ENCODE results near the gene ADD2.
A peak's percentile ranks its signal among the peaks of the same experiment; 100 is the strongest.

ADD2 gene

GRCh38 chr2:70671092-70671675 lies 96.8 kb downstream of the ADD2 start:
- no peak for DNase-seq (ENCODE audit: low spot score)

GRCh38 chr2:70670626-70671025 lies 97.4 kb downstream of the ADD2 start:
- DNase-seq (ENCODE audit: low spot score) = no peak

GRCh38 chr2:70670202-70670601 lies 97.8 kb downstream of the ADD2 start:
- no peak for DNase-seq (ENCODE audit: low spot score)

- DNase-seq (ENCODE audit: low spot score) = no peak
These were observed 99.1 kb downstream of the ADD2 start for GRCh38 chr2:70668911-70669310.

GRCh38 chr2:70668432-70668831 lies 99.6 kb downstream of the ADD2 start:
- DNase-seq (ENCODE audit: low spot score) = no peak

- DNase-seq (ENCODE audit: low spot score) = no peak
These were observed 103.5 kb downstream of the ADD2 start for GRCh38 chr2:70664525-70664924.

GRCh38 chr2:70663411-70663810 lies 104.6 kb downstream of the ADD2 start:
- no peak for DNase-seq (ENCODE audit: low spot score)

- no peak for DNase-seq (ENCODE audit: low spot score)
These were observed 108.4 kb downstream of the ADD2 start for GRCh38 chr2:70659551-70659950.

- no peak for DNase-seq (ENCODE audit: low spot score)
These were observed 109.5 kb downstream of the ADD2 start for GRCh38 chr2:70658476-70658875.

GRCh38 chr2:70657246-70657645 lies 110.8 kb downstream of the ADD2 start:
- no peak for DNase-seq (ENCODE audit: low spot score)

- DNase-seq (ENCODE audit: low spot score) = no peak
These were observed 111.5 kb downstream of the ADD2 start for GRCh38 chr2:70656421-70657010.

- DNase-seq (ENCODE audit: low spot score) = no peak
These were observed 112.2 kb downstream of the ADD2 start for GRCh38 chr2:70655786-70656185.

- DNase-seq (ENCODE audit: low spot score) = peak; percentile 76
These were observed 112.8 kb downstream of the ADD2 start for GRCh38 chr2:70655211-70655610.

- no peak for DNase-seq (ENCODE audit: low spot score)
These were observed 116.3 kb downstream of the ADD2 start for GRCh38 chr2:70651727-70652126.

- no peak for DNase-seq (ENCODE audit: low spot score)
These were observed 117.0 kb downstream of the ADD2 start for GRCh38 chr2:70651014-70651413.

- no peak for DNase-seq (ENCODE audit: low spot score)
These were observed 119.0 kb downstream of the ADD2 start for GRCh38 chr2:70648961-70649360.

GRCh38 chr2:70647873-70648481 lies 120.0 kb downstream of the ADD2 start:
- DNase-seq (ENCODE audit: low spot score) = peak; percentile 65

GRCh38 chr2:70646420-70646818 lies 121.6 kb downstream of the ADD2 start:
- DNase-seq (ENCODE audit: low spot score) = no peak

GRCh38 chr2:70645733-70646419 lies 122.1 kb downstream of the ADD2 start:
- DNase-seq (ENCODE audit: low spot score) = no peak

GRCh38 chr2:70643715-70644114 lies 124.3 kb downstream of the ADD2 start:
- no peak for DNase-seq (ENCODE audit: low spot score)

- DNase-seq (ENCODE audit: low spot score) = no peak
These were observed 126.7 kb downstream of the ADD2 start for GRCh38 chr2:70641263-70641784.

GRCh38 chr2:70639841-70640436 lies 128.1 kb downstream of the ADD2 start:
- no peak for DNase-seq (ENCODE audit: low spot score)

GRCh38 chr2:70638561-70638960 lies 129.4 kb downstream of the ADD2 start:
- no peak for DNase-seq (ENCODE audit: low spot score)

Measured in cerebellar cortex (tissue), 1 donor.